Osteoblast (primary cell): Measurements from ENCODE around the gene CFP. TPM values are rescaled to one million over a fixed set of nuclear protein-coding genes. Genes with fewer than 3 reads are reported as not detected.
A peak's percentile ranks its signal among the peaks of the same experiment; 100 is the strongest.

ENCODE experiments used
- DNase-seq: peaks from one replicate; pipeline ENCODE4 v3.0.0; 2011; ENCODE audit warnings: low spot score, mixed read lengths; ENCODE audit not compliant: insufficient read length; ENCODE audit errors: missing footprints
- H2AFZ ChIP-seq: 2 replicates; pipeline ENCODE4 v1.6.0; 2011; ENCODE audit warnings: mild to moderate bottlenecking, low read length
- H3K27ac ChIP-seq: 2 replicates; pipeline ENCODE4 v1.5.1; 2011; ENCODE audit warnings: mild to moderate bottlenecking, low read depth, low read length, moderate library complexity
- H3K27me3 ChIP-seq: 2 replicates; pipeline ENCODE4 v1.6.0; 2012; ENCODE audit warnings: mild to moderate bottlenecking, control low read depth, inconsistent platforms, low read length, moderate library complexity; ENCODE audit not compliant: insufficient read depth
- H3K36me3 ChIP-seq: 2 replicates; pipeline ENCODE4 v1.5.1; 2011; ENCODE audit warnings: mild to moderate bottlenecking, low read length, control low read depth, moderate library complexity; ENCODE audit not compliant: insufficient read depth
- H3K4me1 ChIP-seq: 2 replicates; pipeline ENCODE4 v1.5.1; 2011; ENCODE audit warnings: mild to moderate bottlenecking, low read length, control low read depth, moderate library complexity; ENCODE audit not compliant: insufficient read depth
- H3K4me2 ChIP-seq: 2 replicates; pipeline ENCODE4 v1.6.0; 2011; ENCODE audit warnings: mild to moderate bottlenecking, low read length; ENCODE audit not compliant: insufficient read depth
- H3K4me3 ChIP-seq: fragments of 200-600 bp; sonication (generic); 3 replicates; pipeline ENCODE4 v1.5.1; 2012; ENCODE audit warnings: mild to moderate bottlenecking, low read length, inconsistent platforms; ENCODE audit not compliant: insufficient read depth
- H3K79me2 ChIP-seq: 2 replicates; pipeline ENCODE4 v1.6.0; 2012; ENCODE audit warnings: mild to moderate bottlenecking, low read length, control low read depth, inconsistent platforms; ENCODE audit not compliant: insufficient read depth
- H3K9me3 ChIP-seq: 2 replicates; pipeline ENCODE4 v1.5.1; 2011; ENCODE audit warnings: low read depth, low read length, control low read depth
- H4K20me1 ChIP-seq: 2 replicates; pipeline ENCODE4 v1.6.0; 2012; ENCODE audit warnings: mild to moderate bottlenecking, low read length, control low read depth; ENCODE audit not compliant: insufficient read depth
- CTCF ChIP-seq: IDR thresholded peaks from 2 replicates; pipeline ENCODE4 v1.5.1; 2011; ENCODE audit warnings: mild to moderate bottlenecking, low read depth, low read length, moderate library complexity; ENCODE audit errors: extremely low read depth
- total RNA-seq: library from RNA; depleted of rRNA; stranded (reverse); fragments of >200 nt; gene quantifications from 2 replicates; pipeline ENCODE4 v1.2.3, GENCODE V29; 2012

Gene CFP
- total RNA-seq, 1 donor, result 0.36 TPM

- peak within 1 kb of the TSS; percentile 88 for H3K4me2 ChIP-seq
- DNase-seq, result peak; percentile 93
- no peaks in the 10 kb centered on the region for H3K9me3 ChIP-seq
- peak within 1 kb of the TSS; percentile 87 for H3K27ac ChIP-seq
- peak within 1 kb of the TSS; percentile 82 for H3K4me3 ChIP-seq
- no peaks in the 10 kb centered on the region for H3K27me3 ChIP-seq
- TF ChIP-seq CTCF, result no peak
- peak within 1 kb of the TSS; percentile 69 for H2AFZ ChIP-seq
- peaks cover 43% of the 10 kb centered on the region for H3K79me2 ChIP-seq
- H4K20me1 ChIP-seq, result peaks cover 7% of the 10 kb centered on the region
- peaks cover 10% of the 10 kb centered on the region for H3K36me3 ChIP-seq
- H3K4me1 ChIP-seq, result peaks cover 13% of the 10 kb centered on the region
Observed at GRCh38 chrX:47650164-47651042, 20.7 kb upstream of the CFP start, which contains the start of gene ELK1. TSS of gene ELK1 (minus strand) at chrX:47650563. CDS start at chrX:47641441, 9,122 bp downstream.

- Histone ChIP-seq H3K4me2 (peak overlapping the region; percentile 88), H2AFZ (no peak overlapping the region), H3K27me3 (no peaks in the 10 kb centered on the region), H3K27ac (peak overlapping the region; percentile 87), H3K4me1 (peaks cover 13% of the 10 kb centered on the region), H4K20me1 (peaks cover 11% of the 10 kb centered on the region), H3K9me3 (no peaks in the 10 kb centered on the region), H3K79me2 (peaks cover 48% of the 10 kb centered on the region), H3K4me3 (peak overlapping the region; percentile 82), H3K36me3 (peaks cover 8% of the 10 kb centered on the region)
- TF ChIP-seq CTCF, result no peak
- no peak for DNase-seq
Observed at GRCh38 chrX:47649781-47650163, 20.0 kb upstream of the CFP start.

GRCh38 chrX:47649271-47649670, 19.5 kb upstream of the CFP start:
- H3K27me3 ChIP-seq, result no peaks in the 10 kb centered on the region
- peak overlapping the region; percentile 87 for H3K27ac ChIP-seq
- peaks cover 4% of the 10 kb centered on the region for H3K36me3 ChIP-seq
- DNase-seq, result no peak
- TF ChIP-seq CTCF, result no peak
- peaks cover 53% of the 10 kb centered on the region for H3K79me2 ChIP-seq
- H3K9me3 ChIP-seq, result no peaks in the 10 kb centered on the region
- peaks cover 16% of the 10 kb centered on the region for H4K20me1 ChIP-seq
- peak overlapping the region; percentile 82 for H3K4me3 ChIP-seq
- H3K4me1 ChIP-seq, result peaks cover 13% of the 10 kb centered on the region
- H3K4me2 ChIP-seq, result peak overlapping the region; percentile 88
- no peak overlapping the region for H2AFZ ChIP-seq

- H3K4me2 ChIP-seq, result peak overlapping the region; percentile 88
- peaks cover 61% of the 10 kb centered on the region for H3K79me2 ChIP-seq
- H4K20me1 ChIP-seq, result peaks cover 18% of the 10 kb centered on the region
- peak overlapping the region; percentile 87 for H3K27ac ChIP-seq
- H3K4me1 ChIP-seq, result peaks cover 13% of the 10 kb centered on the region
- H2AFZ ChIP-seq, result no peak overlapping the region
- H3K36me3 ChIP-seq, result no peaks in the 10 kb centered on the region
- H3K4me3 ChIP-seq, result peak overlapping the region; percentile 82
- TF ChIP-seq CTCF, result no peak
- H3K27me3 ChIP-seq, result no peaks in the 10 kb centered on the region
- no peaks in the 10 kb centered on the region for H3K9me3 ChIP-seq
- no peak for DNase-seq
Observed at GRCh38 chrX:47648376-47648775, 18.6 kb upstream of the CFP start.
